ENCODE data around the gene B3GNT5. TPM values are rescaled to one million over a fixed set of nuclear protein-coding genes. Genes with fewer than 3 reads are reported as not detected.

Gene B3GNT5
- total and polyA plus RNA-seq, 9 of the 15 experiments (the other 6 are each of a cell fraction or from before 2014, with no cell fraction given) = 8.8 to 23.8 (median 14.4) TPM

- TF ChIP-seq ZNF696 (CRISPR knock-in tag; conservative IDR thresholded peaks at IDR 0.05) (no peak), DMBX1 (CRISPR knock-in tag; IDR thresholded peaks at IDR 0.05; ENCODE audit: borderline replicate concordance) (peak; percentile 95), ZNF717 (CRISPR knock-in tag; IDR thresholded peaks at IDR 0.05) (no peak), ZNF143 (CRISPR knock-in tag; IDR thresholded peaks at IDR 0.05) (no peak), FOSL1 (tag; conservative IDR thresholded peaks at IDR 0.05) (peak; percentile 75; the same call in 1 of the 2 replicates), KHSRP (IDR thresholded peaks at IDR 0.05) (no peak), CBFA2T2 (conservative IDR thresholded peaks at IDR 0.05) (peak; percentile 40), U2AF2 (optimal IDR thresholded peaks at IDR 0.05; ENCODE audit: low read depth, low read length) (no peak), CC2D1A (IDR thresholded peaks at IDR 0.05) (no peak), SAFB (IDR thresholded peaks at IDR 0.05; ENCODE audit: borderline replicate concordance, low read depth, low read length) (no peak), IRF2 (CRISPR knock-in tag; IDR thresholded peaks at IDR 0.05) (no peak), ETS2 (tag; IDR thresholded peaks at IDR 0.05; ENCODE audit: borderline replicate concordance, poor library complexity, severe bottlenecking) (no peak), ZC3H11A (IDR thresholded peaks at IDR 0.05; ENCODE audit: low read depth, low read length) (no peak), ZNF134 (CRISPR knock-in tag; conservative IDR thresholded peaks at IDR 0.05) (0 out of 2 replicates have a peak, but pooled peaks have one; percentile 26), KAT8 (IDR thresholded peaks at IDR 0.05; ENCODE audit: low read depth) (no peak), USF1 (CRISPR knock-in tag; IDR thresholded peaks at IDR 0.05) (peak; percentile 73), POLR2H (tag; IDR thresholded peaks at IDR 0.05; ENCODE audit: low read depth) (peak; percentile 79), ARID1B (IDR thresholded peaks at IDR 0.05) (peak; percentile 55), RNF2 (IDR thresholded peaks at IDR 0.05) (no peak), GTF2E2 (tag; IDR thresholded peaks at IDR 0.05) (peak; percentile 69; the same call in 1 of the 2 replicates), RBM14 (IDR thresholded peaks at IDR 0.05; ENCODE audit: borderline replicate concordance, insufficient read depth, low read depth, low read length) (no peak), NCOR1 (IDR thresholded peaks at IDR 0.05) (no peak)
- TF ChIP-seq, protein P1, sequence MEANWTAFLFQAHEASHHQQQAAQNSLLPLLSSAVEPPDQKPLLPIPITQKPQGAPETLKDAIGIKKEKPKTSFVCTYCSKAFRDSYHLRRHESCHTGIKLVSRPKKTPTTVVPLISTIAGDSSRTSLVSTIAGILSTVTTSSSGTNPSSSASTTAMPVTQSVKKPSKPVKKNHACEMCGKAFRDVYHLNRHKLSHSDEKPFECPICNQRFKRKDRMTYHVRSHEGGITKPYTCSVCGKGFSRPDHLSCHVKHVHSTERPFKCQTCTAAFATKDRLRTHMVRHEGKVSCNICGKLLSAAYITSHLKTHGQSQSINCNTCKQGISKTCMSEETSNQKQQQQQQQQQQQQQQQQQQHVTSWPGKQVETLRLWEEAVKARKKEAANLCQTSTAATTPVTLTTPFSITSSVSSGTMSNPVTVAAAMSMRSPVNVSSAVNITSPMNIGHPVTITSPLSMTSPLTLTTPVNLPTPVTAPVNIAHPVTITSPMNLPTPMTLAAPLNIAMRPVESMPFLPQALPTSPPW (CRISPR knock-in tag; IDR thresholded peaks at IDR 0.05) = 0 out of 2 replicates have a peak, but pooled peaks have one; percentile 19
- TF ChIP-seq, protein P2, sequence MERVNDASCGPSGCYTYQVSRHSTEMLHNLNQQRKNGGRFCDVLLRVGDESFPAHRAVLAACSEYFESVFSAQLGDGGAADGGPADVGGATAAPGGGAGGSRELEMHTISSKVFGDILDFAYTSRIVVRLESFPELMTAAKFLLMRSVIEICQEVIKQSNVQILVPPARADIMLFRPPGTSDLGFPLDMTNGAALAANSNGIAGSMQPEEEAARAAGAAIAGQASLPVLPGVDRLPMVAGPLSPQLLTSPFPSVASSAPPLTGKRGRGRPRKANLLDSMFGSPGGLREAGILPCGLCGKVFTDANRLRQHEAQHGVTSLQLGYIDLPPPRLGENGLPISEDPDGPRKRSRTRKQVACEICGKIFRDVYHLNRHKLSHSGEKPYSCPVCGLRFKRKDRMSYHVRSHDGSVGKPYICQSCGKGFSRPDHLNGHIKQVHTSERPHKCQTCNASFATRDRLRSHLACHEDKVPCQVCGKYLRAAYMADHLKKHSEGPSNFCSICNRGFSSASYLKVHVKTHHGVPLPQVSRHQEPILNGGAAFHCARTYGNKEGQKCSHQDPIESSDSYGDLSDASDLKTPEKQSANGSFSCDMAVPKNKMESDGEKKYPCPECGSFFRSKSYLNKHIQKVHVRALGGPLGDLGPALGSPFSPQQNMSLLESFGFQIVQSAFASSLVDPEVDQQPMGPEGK (CRISPR knock-in tag; IDR thresholded peaks at IDR 0.05; ENCODE audit: borderline replicate concordance) = no peak
- TF ChIP-seq, protein P3, sequence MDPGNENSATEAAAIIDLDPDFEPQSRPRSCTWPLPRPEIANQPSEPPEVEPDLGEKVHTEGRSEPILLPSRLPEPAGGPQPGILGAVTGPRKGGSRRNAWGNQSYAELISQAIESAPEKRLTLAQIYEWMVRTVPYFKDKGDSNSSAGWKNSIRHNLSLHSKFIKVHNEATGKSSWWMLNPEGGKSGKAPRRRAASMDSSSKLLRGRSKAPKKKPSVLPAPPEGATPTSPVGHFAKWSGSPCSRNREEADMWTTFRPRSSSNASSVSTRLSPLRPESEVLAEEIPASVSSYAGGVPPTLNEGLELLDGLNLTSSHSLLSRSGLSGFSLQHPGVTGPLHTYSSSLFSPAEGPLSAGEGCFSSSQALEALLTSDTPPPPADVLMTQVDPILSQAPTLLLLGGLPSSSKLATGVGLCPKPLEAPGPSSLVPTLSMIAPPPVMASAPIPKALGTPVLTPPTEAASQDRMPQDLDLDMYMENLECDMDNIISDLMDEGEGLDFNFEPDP (CRISPR knock-in tag; IDR thresholded peaks at IDR 0.05) = no peak
These were observed 34.4 kb downstream of the B3GNT5 start (continued) for GRCh38 chr3:183287301-183287971.
